SU-DHL-6 (cell line): ENCODE results near the gene RIOK1.

Experiments used
- H2AFZ ChIP-seq: fragments of 200-600 bp; sonication (generic); 2 replicates; pipeline ENCODE4 v1.6.1; 2014; ENCODE audit warnings: low read depth, mild to moderate bottlenecking, moderate library complexity, mixed read lengths, antibody characterized with exemption, low read length; ENCODE audit not compliant: severe bottlenecking
- H3F3A ChIP-seq: fragments of 200-600 bp; shearing (Covaris generic); 2 replicates; pipeline ENCODE4 v1.6.0; 2016; ENCODE audit warnings: antibody characterized with exemption, mild to moderate bottlenecking; ENCODE audit not compliant: insufficient read depth
- H3K27ac ChIP-seq: fragments of 200-600 bp; sonication (generic); 2 replicates; pipeline ENCODE4 v1.5.1; 2016; ENCODE audit warnings: low read depth, mild to moderate bottlenecking, low read length, moderate library complexity, mixed read lengths
- H3K27me3 ChIP-seq: fragments of 200-600 bp; sonication (generic), shearing (Covaris generic); 2 replicates; pipeline ENCODE4 v1.6.0; 2014; ENCODE audit warnings: mild to moderate bottlenecking, low read length
- H3K36me3 ChIP-seq: fragments of 200-600 bp; sonication (generic); 2 replicates; pipeline ENCODE4 v1.6.1; 2014; ENCODE audit warnings: mild to moderate bottlenecking, low read length, mixed read lengths
- H3K4me2 ChIP-seq: fragments of 300-600, 200-600 bp; shearing (Covaris generic), sonication (generic); 2 replicates; pipeline ENCODE4 v1.6.0; 2014; ENCODE audit warnings: low read length, low read depth, mild to moderate bottlenecking; ENCODE audit not compliant: poor library complexity, severe bottlenecking
- H3K4me3 ChIP-seq: fragments of 200-600 bp; sonication (generic); 2 replicates; pipeline ENCODE4 v1.5.1; 2014; ENCODE audit warnings: antibody characterized with exemption, low read length, mild to moderate bottlenecking, mixed read lengths; ENCODE audit not compliant: insufficient read depth, poor library complexity, severe bottlenecking
- H3K79me2 ChIP-seq: fragments of 200-600 bp; sonication (generic); 2 replicates; pipeline ENCODE4 v1.6.1; 2014; ENCODE audit warnings: mild to moderate bottlenecking, low read length, moderate library complexity; ENCODE audit not compliant: insufficient read depth
- H3K9ac ChIP-seq: fragments of 200-600 bp; sonication (generic); 2 replicates; pipeline ENCODE4 v1.7.0; 2014; ENCODE audit warnings: mild to moderate bottlenecking, low read length
- H3K9me2 ChIP-seq: fragments of 200-600 bp; sonication (generic); replicated peaks from 2 replicates; pipeline ENCODE4 v1.6.1; 2014; ENCODE audit warnings: low read length; ENCODE audit not compliant: insufficient read depth
- H3K9me3 ChIP-seq: fragments of 200-600 bp; sonication (generic); 2 replicates; pipeline ENCODE4 v1.6.1; 2014; ENCODE audit warnings: low read length, mixed read lengths; ENCODE audit not compliant: insufficient read depth
- H4K20me1 ChIP-seq: fragments of 200-600 bp; sonication (generic); 2 replicates; pipeline ENCODE4 v1.6.1; 2014; ENCODE audit warnings: low read depth, mild to moderate bottlenecking, antibody characterized with exemption, low read length, moderate library complexity, mixed read lengths
- EZH2phosphoT487 ChIP-seq: fragments of 200-600 bp; sonication (generic), shearing (Covaris generic); conservative IDR thresholded peaks from 2 replicates; pipeline ENCODE4 v1.6.1; 2018; ENCODE audit warnings: mild to moderate bottlenecking, antibody characterized with exemption, low read length, moderate library complexity, mixed read lengths
- TF ChIP-seq, protein P1 (sequence below): fragments of 200-600 bp; sonication (generic); IDR thresholded peaks from one replicate; pipeline ENCODE4 v1.5.1; 2017; ENCODE audit warnings: antibody characterized with exemption, mild to moderate bottlenecking, low read length, moderate library complexity; ENCODE audit not compliant: insufficient read depth, poor library complexity, severe bottlenecking

The RIOK1 gene

GRCh38 chr6:7440476-7440875, 50.9 kb downstream of the RIOK1 start:
- no peak overlapping the region for H2AFZ ChIP-seq
- H3K27ac ChIP-seq, result no peak overlapping the region
- H3K36me3 ChIP-seq, result no peaks in the 10 kb centered on the region
- no peaks in the 10 kb centered on the region for H3K9me3 ChIP-seq
- no peak overlapping the region for H3K4me3 ChIP-seq
- H3K27me3 ChIP-seq, result no peaks in the 10 kb centered on the region
- no peaks in the 10 kb centered on the region for H4K20me1 ChIP-seq
- no peak overlapping the region for H3K9ac ChIP-seq
- no peaks in the 10 kb centered on the region for H3K79me2 ChIP-seq
- TF ChIP-seq, protein P1, sequence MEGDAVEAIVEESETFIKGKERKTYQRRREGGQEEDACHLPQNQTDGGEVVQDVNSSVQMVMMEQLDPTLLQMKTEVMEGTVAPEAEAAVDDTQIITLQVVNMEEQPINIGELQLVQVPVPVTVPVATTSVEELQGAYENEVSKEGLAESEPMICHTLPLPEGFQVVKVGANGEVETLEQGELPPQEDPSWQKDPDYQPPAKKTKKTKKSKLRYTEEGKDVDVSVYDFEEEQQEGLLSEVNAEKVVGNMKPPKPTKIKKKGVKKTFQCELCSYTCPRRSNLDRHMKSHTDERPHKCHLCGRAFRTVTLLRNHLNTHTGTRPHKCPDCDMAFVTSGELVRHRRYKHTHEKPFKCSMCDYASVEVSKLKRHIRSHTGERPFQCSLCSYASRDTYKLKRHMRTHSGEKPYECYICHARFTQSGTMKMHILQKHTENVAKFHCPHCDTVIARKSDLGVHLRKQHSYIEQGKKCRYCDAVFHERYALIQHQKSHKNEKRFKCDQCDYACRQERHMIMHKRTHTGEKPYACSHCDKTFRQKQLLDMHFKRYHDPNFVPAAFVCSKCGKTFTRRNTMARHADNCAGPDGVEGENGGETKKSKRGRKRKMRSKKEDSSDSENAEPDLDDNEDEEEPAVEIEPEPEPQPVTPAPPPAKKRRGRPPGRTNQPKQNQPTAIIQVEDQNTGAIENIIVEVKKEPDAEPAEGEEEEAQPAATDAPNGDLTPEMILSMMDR, result no peak
- TF ChIP-seq EZH2phosphoT487, result no peak
- no peak overlapping the region for H3K4me2 ChIP-seq
- H3K9me2 ChIP-seq, result no peaks in the 10 kb centered on the region
- peaks cover 3% of the 10 kb centered on the region; the same call in 1 of the 2 replicates for H3F3A ChIP-seq

DNA sequence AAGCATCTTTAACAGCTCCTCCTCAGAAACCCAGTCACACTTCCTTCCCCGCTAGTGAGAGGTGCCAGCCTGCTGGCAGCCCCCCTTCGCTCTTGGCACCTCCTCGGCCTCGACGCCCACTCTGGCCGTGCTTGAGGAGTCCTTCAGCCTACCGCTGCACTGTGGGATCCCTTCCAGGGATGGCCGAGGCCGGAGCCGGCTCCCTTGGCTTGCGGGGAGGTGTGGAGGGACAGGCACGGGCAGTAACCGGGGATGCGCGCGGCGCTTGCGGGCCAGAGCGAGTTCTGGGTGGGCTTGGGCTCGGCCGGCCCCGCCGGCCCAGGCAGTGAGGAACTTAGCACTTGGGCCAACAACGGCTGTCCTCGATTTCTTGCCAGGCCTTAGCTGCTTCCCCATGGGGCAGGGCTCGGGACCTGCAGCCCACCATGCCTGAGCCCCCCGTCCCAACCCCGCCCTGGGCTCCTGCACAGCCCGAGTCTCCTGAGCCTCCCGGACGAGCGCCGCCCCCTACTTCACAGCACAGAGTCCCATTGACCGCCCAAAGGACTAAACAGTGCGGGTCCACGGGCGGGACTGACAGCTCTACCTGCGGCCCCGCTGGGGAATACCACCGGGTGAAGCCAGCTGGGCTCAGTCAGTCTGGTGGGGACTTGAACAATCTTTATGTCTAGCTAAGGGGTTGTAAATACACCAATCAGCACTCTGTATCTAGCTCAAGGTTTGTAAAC, 51.6 kb downstream of the RIOK1 start:
- H3K27me3 ChIP-seq, result no peaks in the 10 kb centered on the region
- H3K9me2 ChIP-seq, result no peaks in the 10 kb centered on the region
- H3K4me2 ChIP-seq, result no peak overlapping the region
- peaks cover 3% of the 10 kb centered on the region; the same call in 1 of the 2 replicates for H3F3A ChIP-seq
- no peaks in the 10 kb centered on the region for H3K9me3 ChIP-seq
- no peaks in the 10 kb centered on the region for H3K79me2 ChIP-seq
- no peak overlapping the region for H3K9ac ChIP-seq
- no peaks in the 10 kb centered on the region for H4K20me1 ChIP-seq
- TF ChIP-seq, protein P1, result no peak
- TF ChIP-seq EZH2phosphoT487, result no peak
- no peak overlapping the region for H2AFZ ChIP-seq
- H3K36me3 ChIP-seq, result no peaks in the 10 kb centered on the region
- no peak overlapping the region for H3K27ac ChIP-seq
- H3K4me3 ChIP-seq, result no peak overlapping the region

DNA sequence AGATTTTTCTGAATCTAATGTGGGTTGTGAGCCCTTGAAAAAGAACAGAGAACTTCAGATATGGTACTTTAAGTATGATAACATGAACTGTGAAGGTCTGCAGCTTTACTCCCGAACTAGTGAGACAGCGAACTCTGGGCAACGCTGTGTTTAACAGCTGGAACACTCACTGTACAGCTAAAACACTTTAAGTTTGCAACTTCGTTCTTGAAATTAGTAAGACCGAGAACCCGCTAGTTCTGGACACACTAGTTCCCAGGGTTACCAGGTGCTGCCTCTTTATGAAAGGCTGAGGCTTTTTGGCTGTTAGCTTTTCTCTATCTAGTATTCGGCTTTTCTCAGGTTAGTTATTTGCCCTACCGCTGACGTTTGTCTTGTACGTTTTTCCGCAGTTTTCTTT, 52.9 kb downstream of the RIOK1 start:
- Histone ChIP-seq H4K20me1 (no peaks in the 10 kb centered on the region), H3K4me2 (no peak overlapping the region), H3K9me3 (no peaks in the 10 kb centered on the region), H3K36me3 (no peaks in the 10 kb centered on the region), H3K9ac (no peak overlapping the region), H3K79me2 (no peaks in the 10 kb centered on the region), H3K27ac (no peak overlapping the region), H3K4me3 (no peak overlapping the region), H3K27me3 (no peaks in the 10 kb centered on the region), H2AFZ (no peak overlapping the region), H3F3A (peaks cover 3% of the 10 kb centered on the region; the same call in 1 of the 2 replicates), H3K9me2 (no peaks in the 10 kb centered on the region)
- no peak for TF ChIP-seq EZH2phosphoT487
- TF ChIP-seq, protein P1, result no peak
